Activated T-cell treated with anti-CD3 and anti-CD28 coated beads, Interleukin-2, amount 50 U/mL, for 4 hours (primary cell): ENCODE results near the gene PGPEP1. TPM values are rescaled to one million over a fixed set of nuclear protein-coding genes. Genes with fewer than 3 reads are reported as not detected.
A peak's percentile ranks its signal among the peaks of the same experiment; 100 is the strongest.
"Not testable (repeated sequence)": the region's sequence is repeated elsewhere in the genome, so short reads cannot be mapped to it uniquely, and the experiment has no call there.

Experiments
- ATAC-seq, 2 donors: fragments of 200-7000 bp; cut with Tn5 transposase; one replicate each; pipeline ENCODE4 v1.10.0; 2021
- DNase-seq: peaks from one replicate; pipeline ENCODE4 v3.0.0-alpha.2; 2020
- H3K27me3 Mint-ChIP-seq: one replicate; pipeline ENCODE4 v1.8.0; 2021; ENCODE audit warnings: low read depth, mixed read lengths
- H3K36me3 Mint-ChIP-seq: one replicate; pipeline ENCODE4 v1.8.0; 2022; ENCODE audit warnings: mixed read lengths; ENCODE audit not compliant: insufficient read depth
- H3K4me1 Mint-ChIP-seq: one replicate; pipeline ENCODE4 v1.8.0; 2021; ENCODE audit warnings: low read depth, mixed read lengths
- H3K4me3 Mint-ChIP-seq: one replicate; pipeline ENCODE4 v1.8.0; 2021; ENCODE audit warnings: mild to moderate bottlenecking, moderate library complexity, mixed read lengths
- H3K9me3 Mint-ChIP-seq: one replicate; pipeline ENCODE4 v1.8.0; 2021; ENCODE audit warnings: mixed read lengths
- total RNA-seq, 3 donors: library from RNA; stranded (reverse); gene quantifications; one replicate each; pipeline ENCODE4 v1.2.1, GENCODE V29; 2021

Gene PGPEP1
- total RNA-seq, 3 donors from 2014 or later = 12.8 to 14.7 (median 13.0) TPM

DNA sequence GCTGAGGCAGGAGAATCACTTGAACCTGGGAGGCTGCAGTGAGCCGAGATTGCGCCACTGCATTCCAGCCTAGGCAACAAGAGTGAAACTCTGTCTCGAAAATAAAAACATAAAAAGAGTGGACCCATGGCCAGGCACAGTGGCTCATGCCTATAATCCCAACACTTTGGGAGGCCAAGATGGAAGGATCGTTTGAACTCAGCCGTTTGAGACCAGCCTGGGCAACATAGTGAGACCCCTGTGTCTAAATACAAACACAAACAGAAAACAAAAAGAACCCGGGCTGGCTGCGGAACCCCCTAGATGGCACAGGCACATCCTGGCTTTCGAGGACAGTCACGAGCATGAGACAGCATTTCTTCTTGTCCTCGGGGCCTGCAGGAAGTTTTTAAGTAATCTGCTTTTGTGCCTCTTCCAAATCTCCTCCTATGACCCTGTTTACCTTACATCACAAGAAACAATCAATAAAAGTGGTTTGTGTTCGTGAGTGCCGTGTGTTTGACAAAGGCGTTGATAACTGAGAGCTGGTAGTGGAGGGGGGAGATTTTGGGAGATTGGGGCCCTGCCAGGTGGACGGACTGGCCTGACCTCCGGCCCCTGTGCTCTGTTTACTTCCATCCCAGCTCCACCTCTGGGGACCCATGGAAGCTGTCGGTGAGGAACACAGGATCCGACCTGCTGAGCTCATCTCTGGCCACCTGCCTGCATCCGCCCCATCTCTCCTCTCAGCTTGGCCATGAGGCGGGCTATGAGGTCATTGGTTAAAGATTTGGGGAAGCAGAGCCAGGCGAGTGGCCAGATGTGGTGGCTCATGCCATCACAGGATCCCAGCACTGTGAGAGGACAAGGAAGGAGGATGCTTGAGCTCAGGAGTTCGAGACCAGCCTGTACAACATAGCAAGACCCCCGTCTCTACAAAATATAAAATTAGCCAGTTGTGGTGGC is 39.7 kb downstream of the PGPEP1 start:
- DNase-seq = no peak
- Mint-ChIP-seq H3K4me3 (no peak overlapping the region), H3K9me3 (no peaks in the 10 kb centered on the region), H3K36me3 (no peaks in the 10 kb centered on the region), H3K4me1 (no peaks in the 10 kb centered on the region), H3K27me3 (peaks cover 28% of the 10 kb centered on the region)
- ATAC-seq = no peak

DNA sequence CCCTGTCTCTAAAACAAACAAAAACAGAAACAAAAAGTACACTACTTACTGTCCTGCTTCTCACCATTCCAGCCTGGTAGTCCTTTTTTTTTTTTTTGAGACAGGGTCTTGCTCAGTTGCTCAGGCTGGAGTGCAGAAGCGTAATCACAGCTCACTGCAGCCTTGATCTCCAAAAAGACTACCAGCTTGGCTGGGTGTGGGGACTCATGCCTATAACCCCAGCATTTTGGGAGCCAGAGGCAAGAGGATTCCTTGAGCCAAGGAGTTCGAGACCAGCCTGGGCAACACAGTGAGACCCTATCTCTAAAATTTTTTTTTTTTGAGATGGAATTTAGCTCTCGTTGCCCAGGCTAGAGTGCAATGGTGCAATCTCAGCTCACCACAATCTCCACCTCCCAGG is 40.4 kb downstream of the PGPEP1 start:
- no peaks in the 10 kb centered on the region for H3K36me3 Mint-ChIP-seq
- H3K4me3 Mint-ChIP-seq = no peak overlapping the region
- H3K4me1 Mint-ChIP-seq = no peaks in the 10 kb centered on the region

DNA sequence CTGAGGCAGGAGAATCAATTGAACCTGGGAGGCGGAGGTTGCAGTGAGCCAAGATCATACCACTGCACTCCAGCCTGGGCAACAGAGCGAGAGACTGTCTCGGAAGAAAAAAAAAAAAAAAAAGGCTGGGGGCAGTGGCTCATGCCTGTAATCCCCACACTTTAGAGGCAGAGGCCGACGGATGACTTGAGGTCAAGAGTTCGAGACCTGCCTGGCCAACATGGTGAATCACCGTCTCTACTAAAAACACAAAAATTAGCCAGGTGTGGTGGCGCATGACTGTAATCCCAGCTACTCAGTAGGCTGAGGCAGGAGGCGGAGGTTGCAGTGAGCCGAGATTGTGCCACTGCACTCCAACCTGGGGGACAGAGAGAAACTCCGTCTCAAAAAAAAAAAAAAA is 43.2 kb downstream of the PGPEP1 start:
- not testable (repeated sequence) for ATAC-seq, H3K36me3 Mint-ChIP-seq, H3K9me3 Mint-ChIP-seq, H3K4me3 Mint-ChIP-seq, DNase-seq, H3K4me1 Mint-ChIP-seq
- peaks cover 56% of the 10 kb centered on the region for H3K27me3 Mint-ChIP-seq

More for the DNA sequence above, 40.4 kb downstream of the PGPEP1 start:
- ATAC-seq (no peak), DNase-seq (no peak)
- peaks cover 36% of the 10 kb centered on the region for H3K27me3 Mint-ChIP-seq
- no peaks in the 10 kb centered on the region for H3K9me3 Mint-ChIP-seq

DNA sequence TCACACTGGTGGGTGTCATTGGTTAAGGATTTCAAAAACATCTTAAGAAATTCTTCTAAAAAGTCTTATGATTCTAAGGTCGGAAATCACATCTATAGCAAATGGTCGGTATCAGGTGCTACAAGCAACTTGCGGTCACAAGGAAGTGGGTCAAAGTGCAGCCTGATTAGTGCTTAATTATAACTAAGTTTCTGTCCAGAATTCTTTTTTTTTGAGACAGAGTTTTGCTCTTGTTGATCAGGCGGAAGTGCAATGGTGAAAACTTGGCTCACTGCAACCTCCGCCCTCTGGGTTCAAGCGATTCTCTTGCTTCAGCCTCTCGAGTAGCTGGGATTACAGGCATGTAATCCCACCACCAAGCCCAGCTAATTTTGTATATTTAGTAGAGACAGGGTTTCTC is 44.4 kb downstream of the PGPEP1 start:
- no peak overlapping the region for H3K4me3 Mint-ChIP-seq
- ATAC-seq (no peak), DNase-seq (no peak)
- H3K9me3 Mint-ChIP-seq = no peaks in the 10 kb centered on the region
- H3K27me3 Mint-ChIP-seq = peaks cover 56% of the 10 kb centered on the region
- peaks cover 7% of the 10 kb centered on the region for H3K4me1 Mint-ChIP-seq
- H3K36me3 Mint-ChIP-seq = no peaks in the 10 kb centered on the region

DNA sequence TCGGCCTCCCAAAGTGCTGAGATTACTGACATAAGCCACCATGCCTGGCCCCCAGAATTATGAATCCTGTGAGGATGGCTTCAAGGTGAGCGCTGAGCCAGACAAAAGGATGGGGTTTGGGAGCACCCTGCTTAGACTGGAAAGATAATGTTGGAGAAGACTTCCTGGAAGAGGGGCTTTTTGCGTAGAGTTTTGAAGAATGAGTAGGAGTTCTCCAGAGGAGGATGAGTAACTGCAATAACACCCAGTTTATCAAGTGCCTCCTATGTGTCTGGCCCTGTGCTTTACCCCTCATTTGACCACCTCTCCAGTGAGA is 44.9 kb downstream of the PGPEP1 start:
- ATAC-seq (no peak), DNase-seq (no peak)
- H3K36me3 Mint-ChIP-seq = no peaks in the 10 kb centered on the region
- H3K27me3 Mint-ChIP-seq = peaks cover 54% of the 10 kb centered on the region
- H3K4me1 Mint-ChIP-seq = peaks cover 7% of the 10 kb centered on the region
- no peaks in the 10 kb centered on the region for H3K9me3 Mint-ChIP-seq
- H3K4me3 Mint-ChIP-seq = no peak overlapping the region

GRCh38 chr19:18385675-18386542 is 45.5 kb downstream of the PGPEP1 start, which contains the start of gene GDF15:
Gene GDF15, plus strand, starts transcription at chr19:18386158. Its CDS starts 32 bp downstream, at chr19:18386190.
- Mint-ChIP-seq H3K36me3 (no peaks in the 10 kb centered on the region), H3K4me3 (no peak within 1 kb of the TSS), H3K27me3 (peaks cover 54% of the 10 kb centered on the region), H3K4me1 (peaks cover 7% of the 10 kb centered on the region), H3K9me3 (no peaks in the 10 kb centered on the region)
- no peak for ATAC-seq
- peak; percentile 9 for DNase-seq

DNA sequence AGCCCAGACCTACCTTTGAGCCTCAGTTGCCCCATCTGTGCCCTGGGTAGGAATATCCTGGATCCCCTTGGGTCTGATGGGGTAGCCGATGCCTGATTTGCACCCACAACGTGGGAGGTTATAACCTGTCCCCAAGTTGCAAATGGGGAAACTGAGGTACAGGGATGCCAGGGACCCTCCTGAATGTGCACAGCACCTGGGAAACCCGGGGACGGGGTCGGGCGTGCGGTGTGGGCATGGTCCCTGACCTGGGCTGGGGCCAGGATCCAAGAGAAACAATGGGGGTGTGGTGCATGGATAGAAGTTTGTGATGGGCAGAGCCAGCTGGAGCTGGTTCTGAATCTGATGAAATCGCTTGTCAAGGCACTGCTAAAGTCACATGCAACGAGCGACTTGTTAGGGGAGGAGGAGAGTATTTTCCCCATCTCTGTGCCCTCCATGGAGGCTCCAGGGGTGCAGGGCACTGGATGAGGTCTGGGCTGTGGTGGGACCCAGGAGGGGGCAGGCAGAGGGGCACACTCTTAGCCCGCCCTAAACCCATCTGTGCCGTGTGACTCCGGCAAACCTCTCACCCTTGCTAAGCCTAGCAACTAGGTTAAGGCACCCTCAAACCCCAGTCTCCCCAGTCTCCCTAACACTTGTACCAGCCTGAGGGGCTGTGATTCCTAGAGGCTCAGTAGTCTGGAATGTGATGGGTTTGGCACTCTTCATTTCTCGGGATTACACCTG is 46.3 kb downstream of the PGPEP1 start:
- peaks cover 53% of the 10 kb centered on the region for H3K27me3 Mint-ChIP-seq
- H3K36me3 Mint-ChIP-seq = no peaks in the 10 kb centered on the region
- DNase-seq (no peak), ATAC-seq (no peak)
- peaks cover 7% of the 10 kb centered on the region for H3K4me1 Mint-ChIP-seq
- no peaks in the 10 kb centered on the region for H3K9me3 Mint-ChIP-seq
- H3K4me3 Mint-ChIP-seq = no peak overlapping the region

GRCh38 chr19:18388100-18388959 is 47.9 kb downstream of the PGPEP1 start:
- H3K27me3 Mint-ChIP-seq = peaks cover 42% of the 10 kb centered on the region
- peaks cover 7% of the 10 kb centered on the region for H3K4me1 Mint-ChIP-seq
- H3K9me3 Mint-ChIP-seq = no peaks in the 10 kb centered on the region
- no peaks in the 10 kb centered on the region for H3K36me3 Mint-ChIP-seq
- ATAC-seq = peak; percentile 92 to 93
- peak overlapping the region; percentile 69 for H3K4me3 Mint-ChIP-seq
- DNase-seq = peak; percentile 75

DNA sequence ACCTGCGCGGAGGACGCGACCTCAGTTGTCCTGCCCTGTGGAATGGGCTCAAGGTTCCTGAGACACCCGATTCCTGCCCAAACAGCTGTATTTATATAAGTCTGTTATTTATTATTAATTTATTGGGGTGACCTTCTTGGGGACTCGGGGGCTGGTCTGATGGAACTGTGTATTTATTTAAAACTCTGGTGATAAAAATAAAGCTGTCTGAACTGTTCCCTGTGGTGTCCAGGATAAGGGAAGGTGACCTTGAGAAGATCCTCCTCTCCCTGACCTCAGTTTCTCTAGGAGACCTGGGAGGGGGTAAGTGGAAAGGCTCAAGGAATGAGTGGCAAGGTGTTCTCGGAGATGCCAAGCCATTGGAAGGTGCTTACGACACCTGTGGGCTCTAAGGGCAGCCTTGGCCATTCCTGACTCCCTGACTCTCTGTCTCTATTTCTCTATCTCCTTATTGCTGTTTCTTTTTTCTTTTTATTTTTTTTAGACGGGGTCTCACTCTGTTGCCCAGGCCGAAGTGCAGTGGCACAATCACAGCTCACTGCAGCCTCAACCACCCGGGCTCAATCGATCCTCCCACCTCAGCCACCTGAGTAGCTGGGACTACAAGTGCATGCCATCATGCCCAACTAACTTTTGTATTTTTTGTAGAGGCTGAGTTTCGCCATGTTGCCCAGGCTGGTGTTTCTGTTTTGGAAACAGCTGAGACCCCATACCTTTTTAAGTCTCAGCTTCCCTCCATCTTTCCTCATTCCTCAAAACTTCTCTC is 48.7 kb downstream of the PGPEP1 start:
- DNase-seq (no peak), ATAC-seq (no peak)
- peak overlapping the region; percentile 58 for H3K4me3 Mint-ChIP-seq
- no peaks in the 10 kb centered on the region for H3K9me3 Mint-ChIP-seq
- peaks cover 38% of the 10 kb centered on the region for H3K27me3 Mint-ChIP-seq
- no peaks in the 10 kb centered on the region for H3K36me3 Mint-ChIP-seq
- H3K4me1 Mint-ChIP-seq = peaks cover 7% of the 10 kb centered on the region

- peak overlapping the region; percentile 47 for H3K4me3 Mint-ChIP-seq
- no peaks in the 10 kb centered on the region for H3K36me3 Mint-ChIP-seq
- peaks cover 7% of the 10 kb centered on the region for H3K4me1 Mint-ChIP-seq
- H3K9me3 Mint-ChIP-seq = no peaks in the 10 kb centered on the region
- no peak for ATAC-seq
- H3K27me3 Mint-ChIP-seq = peaks cover 34% of the 10 kb centered on the region
- DNase-seq = no peak
Measured at GRCh38 chr19:18389726-18390064, 49.3 kb downstream of the PGPEP1 start.

DNA sequence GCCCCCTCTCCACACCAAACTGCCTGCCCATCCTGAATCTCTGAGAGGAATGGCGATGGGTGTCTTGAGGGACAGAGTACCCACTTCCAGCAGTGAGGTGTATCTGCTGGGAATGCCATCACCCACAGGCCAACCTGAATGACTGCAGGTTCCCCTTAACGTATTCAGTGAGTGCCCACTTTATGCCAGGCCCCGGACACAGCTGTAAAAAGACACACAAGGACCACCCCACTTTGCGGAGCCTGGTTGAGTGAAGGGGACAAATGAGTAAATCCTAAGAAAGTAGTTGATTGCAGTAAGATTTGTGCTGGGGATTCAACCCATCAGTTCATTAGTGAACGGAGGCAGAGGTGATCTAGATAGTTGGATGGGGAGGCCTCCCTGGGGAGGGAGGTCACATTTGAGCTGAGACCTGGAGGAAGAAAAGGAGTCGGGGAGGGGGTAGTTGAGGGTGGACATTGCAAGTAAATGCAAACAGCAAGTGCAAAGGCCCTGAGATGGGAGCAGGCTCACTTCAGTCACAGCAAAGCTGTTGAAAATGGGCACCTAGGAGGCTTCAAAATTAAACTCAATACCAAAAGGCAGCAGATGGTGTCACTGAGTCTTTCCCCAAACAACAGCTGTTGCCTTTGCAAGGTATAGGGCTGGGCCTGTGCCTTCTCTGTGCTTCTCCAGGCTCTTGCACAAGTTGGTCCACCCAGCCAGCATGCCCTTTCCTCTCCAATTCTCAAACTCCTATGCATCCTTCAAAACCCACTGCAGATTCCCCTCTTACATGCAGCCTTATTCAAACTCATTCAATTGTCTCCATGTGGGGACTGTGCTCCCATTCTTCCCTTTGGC is 49.9 kb downstream of the PGPEP1 start:
- no peaks in the 10 kb centered on the region for H3K9me3 Mint-ChIP-seq
- ATAC-seq = no peak
- H3K27me3 Mint-ChIP-seq = peaks cover 28% of the 10 kb centered on the region
- H3K4me1 Mint-ChIP-seq = peaks cover 7% of the 10 kb centered on the region
- H3K4me3 Mint-ChIP-seq = no peak overlapping the region
- DNase-seq = no peak
- no peaks in the 10 kb centered on the region for H3K36me3 Mint-ChIP-seq

- peaks cover 18% of the 10 kb centered on the region for H3K27me3 Mint-ChIP-seq
- no peaks in the 10 kb centered on the region for H3K9me3 Mint-ChIP-seq
- H3K36me3 Mint-ChIP-seq = no peaks in the 10 kb centered on the region
- H3K4me1 Mint-ChIP-seq = peaks cover 7% of the 10 kb centered on the region
- DNase-seq = no peak
- ATAC-seq = no peak
- H3K4me3 Mint-ChIP-seq = no peak overlapping the region
Measured at GRCh38 chr19:18391509-18392075, 51.2 kb downstream of the PGPEP1 start.
